ENCODE results near the gene HES7.
"Not testable (repeated sequence)": the region's sequence is repeated elsewhere in the genome, so short reads cannot be mapped to it uniquely, and the experiment has no call there.

HES7 gene

GRCh38 chr17:8089728-8090127, 34.2 kb downstream of the HES7 start:
- Histone ChIP-seq H3K27ac (ENCODE audit: low read depth, low read length) (no peak overlapping the region), H3K27me3 (ENCODE audit: control insufficient read depth, insufficient read depth, low read length) (peaks cover 6% of the 10 kb centered on the region)

GRCh38 chr17:8087952-8088230, 36.0 kb downstream of the HES7 start:
- Histone ChIP-seq H3K27me3 (ENCODE audit: control insufficient read depth, insufficient read depth, low read length) (peaks cover 6% of the 10 kb centered on the region), H3K4me1 (ENCODE audit: control insufficient read depth, insufficient read depth, low read length) (no peaks in the 10 kb centered on the region), H3K9ac (ENCODE audit: low read length) (no peak overlapping the region), H3K36me3 (ENCODE audit: control insufficient read depth, insufficient read depth, low read length) (no peaks in the 10 kb centered on the region), H3K4me3 (ENCODE audit: low read length) (no peak overlapping the region), H3K27ac (ENCODE audit: low read depth, low read length) (no peak overlapping the region)

More at GRCh38 chr17:8089728-8090127, 34.2 kb downstream of the HES7 start:
- Histone ChIP-seq H3K36me3 (ENCODE audit: control insufficient read depth, insufficient read depth, low read length) (no peaks in the 10 kb centered on the region), H3K4me1 (ENCODE audit: control insufficient read depth, insufficient read depth, low read length) (no peaks in the 10 kb centered on the region), H3K4me3 (ENCODE audit: low read length) (no peak overlapping the region), H3K9ac (ENCODE audit: low read length) (no peak overlapping the region)

- H3K36me3 ChIP-seq (ENCODE audit: control insufficient read depth, insufficient read depth, low read length) = no peaks in the 10 kb centered on the region
- peaks cover 3% of the 10 kb centered on the region for H3K27me3 ChIP-seq (ENCODE audit: control insufficient read depth, insufficient read depth, low read length)
- no peaks in the 10 kb centered on the region for H3K4me1 ChIP-seq (ENCODE audit: control insufficient read depth, insufficient read depth, low read length)
- H3K27ac ChIP-seq (ENCODE audit: low read depth, low read length) = no peak within 1 kb of the TSS
- no peak within 1 kb of the TSS for H3K4me3 ChIP-seq (ENCODE audit: low read length)
- H3K9ac ChIP-seq (ENCODE audit: low read length) = no peak within 1 kb of the TSS
These were observed 36.6 kb downstream of the HES7 start, which contains the start of gene ALOX12B for GRCh38 chr17:8087075-8087951. Gene ALOX12B (minus strand): TSS chr17:8087716. CDS start chr17:8087442, 274 bp downstream.

- peaks cover 5% of the 10 kb centered on the region for H3K27me3 ChIP-seq (ENCODE audit: control insufficient read depth, insufficient read depth, low read length)
- H3K4me3 ChIP-seq (ENCODE audit: low read length) = no peak overlapping the region
- H3K36me3 ChIP-seq (ENCODE audit: control insufficient read depth, insufficient read depth, low read length) = no peaks in the 10 kb centered on the region
These were observed 39.7 kb downstream of the HES7 start for GRCh38 chr17:8084250-8084649.

GRCh38 chr17:8082292-8082691, 41.6 kb downstream of the HES7 start:
- Histone ChIP-seq H3K9ac (ENCODE audit: low read length) (no peak overlapping the region), H3K4me1 (ENCODE audit: control insufficient read depth, insufficient read depth, low read length) (peaks cover 3% of the 10 kb centered on the region), H3K4me3 (ENCODE audit: low read length) (no peak overlapping the region), H3K36me3 (ENCODE audit: control insufficient read depth, insufficient read depth, low read length) (no peaks in the 10 kb centered on the region), H3K27ac (ENCODE audit: low read depth, low read length) (no peak overlapping the region), H3K27me3 (ENCODE audit: control insufficient read depth, insufficient read depth, low read length) (peaks cover 2% of the 10 kb centered on the region)

More at GRCh38 chr17:8084250-8084649, 39.7 kb downstream of the HES7 start:
- Histone ChIP-seq H3K27ac (ENCODE audit: low read depth, low read length) (no peak overlapping the region), H3K9ac (ENCODE audit: low read length) (no peak overlapping the region), H3K4me1 (ENCODE audit: control insufficient read depth, insufficient read depth, low read length) (peaks cover 3% of the 10 kb centered on the region)

GRCh38 chr17:8081876-8082275, 42.0 kb downstream of the HES7 start:
- Histone ChIP-seq H3K9ac (ENCODE audit: low read length) (no peak overlapping the region), H3K27ac (ENCODE audit: low read depth, low read length) (no peak overlapping the region), H3K36me3 (ENCODE audit: control insufficient read depth, insufficient read depth, low read length) (no peaks in the 10 kb centered on the region), H3K4me3 (ENCODE audit: low read length) (no peak overlapping the region), H3K4me1 (ENCODE audit: control insufficient read depth, insufficient read depth, low read length) (peaks cover 3% of the 10 kb centered on the region), H3K27me3 (ENCODE audit: control insufficient read depth, insufficient read depth, low read length) (peaks cover 4% of the 10 kb centered on the region)

- Histone ChIP-seq H3K36me3 (ENCODE audit: control insufficient read depth, insufficient read depth, low read length) (no peaks in the 10 kb centered on the region), H3K9ac (ENCODE audit: low read length) (no peak overlapping the region), H3K4me1 (ENCODE audit: control insufficient read depth, insufficient read depth, low read length) (peaks cover 3% of the 10 kb centered on the region), H3K27me3 (ENCODE audit: control insufficient read depth, insufficient read depth, low read length) (peaks cover 5% of the 10 kb centered on the region), H3K4me3 (ENCODE audit: low read length) (no peak overlapping the region), H3K27ac (ENCODE audit: low read depth, low read length) (no peak overlapping the region)
These were observed 43.1 kb downstream of the HES7 start for GRCh38 chr17:8080799-8081219.

GRCh38 chr17:8080208-8080798, 43.6 kb downstream of the HES7 start:
- peaks cover 10% of the 10 kb centered on the region for H3K27me3 ChIP-seq (ENCODE audit: control insufficient read depth, insufficient read depth, low read length)
- H3K27ac ChIP-seq (ENCODE audit: low read depth, low read length) = no peak overlapping the region
- peak overlapping the region; percentile 66 for H3K4me3 ChIP-seq (ENCODE audit: low read length)
- H3K36me3 ChIP-seq (ENCODE audit: control insufficient read depth, insufficient read depth, low read length) = no peaks in the 10 kb centered on the region
- peaks cover 3% of the 10 kb centered on the region for H3K4me1 ChIP-seq (ENCODE audit: control insufficient read depth, insufficient read depth, low read length)
- H3K9ac ChIP-seq (ENCODE audit: low read length) = no peak overlapping the region

GRCh38 chr17:8079291-8080207, 44.4 kb downstream of the HES7 start:
- no peaks in the 10 kb centered on the region for H3K36me3 ChIP-seq (ENCODE audit: control insufficient read depth, insufficient read depth, low read length)
- peak overlapping the region; percentile 66 for H3K4me3 ChIP-seq (ENCODE audit: low read length)
- H3K27me3 ChIP-seq (ENCODE audit: control insufficient read depth, insufficient read depth, low read length) = peaks cover 12% of the 10 kb centered on the region
- H3K27ac ChIP-seq (ENCODE audit: low read depth, low read length) = no peak overlapping the region
- H3K4me1 ChIP-seq (ENCODE audit: control insufficient read depth, insufficient read depth, low read length) = peaks cover 3% of the 10 kb centered on the region
- peak overlapping the region; percentile 10 for H3K9ac ChIP-seq (ENCODE audit: low read length)

- H3K36me3 ChIP-seq (ENCODE audit: control insufficient read depth, insufficient read depth, low read length); H3K9ac ChIP-seq (ENCODE audit: low read length); H3K4me3 ChIP-seq (ENCODE audit: low read length); H3K27ac ChIP-seq (ENCODE audit: low read depth, low read length); H3K4me1 ChIP-seq (ENCODE audit: control insufficient read depth, insufficient read depth, low read length): not testable (repeated sequence)
- peaks cover 26% of the 10 kb centered on the region for H3K27me3 ChIP-seq (ENCODE audit: control insufficient read depth, insufficient read depth, low read length)
These were observed 46.0 kb downstream of the HES7 start for GRCh38 chr17:8077939-8078338.

GRCh38 chr17:8076502-8077266, 47.2 kb downstream of the HES7 start:
- H3K9ac ChIP-seq (ENCODE audit: low read length) = no peak overlapping the region
- H3K27ac ChIP-seq (ENCODE audit: low read depth, low read length) = no peak overlapping the region
- peaks cover 35% of the 10 kb centered on the region for H3K27me3 ChIP-seq (ENCODE audit: control insufficient read depth, insufficient read depth, low read length)
- H3K36me3 ChIP-seq (ENCODE audit: control insufficient read depth, insufficient read depth, low read length) = no peaks in the 10 kb centered on the region
- no peak overlapping the region for H3K4me3 ChIP-seq (ENCODE audit: low read length)
- peaks cover 3% of the 10 kb centered on the region for H3K4me1 ChIP-seq (ENCODE audit: control insufficient read depth, insufficient read depth, low read length)
